CD4-positive, alpha-beta memory T cell (primary cell): ENCODE data around the gene USP54. TPM values are rescaled to one million over a fixed set of nuclear protein-coding genes. Genes with fewer than 3 reads are reported as not detected.
A peak's percentile ranks its signal among the peaks of the same experiment; 100 is the strongest.

Source experiments
- CTCF ChIA-PET: fragments of 350-600 bp; sonication (Branson Sonifier 250); formaldehyde crosslinking; loops from one replicate; lab custom pipeline; 2021; ENCODE audit warnings: inconsistent platforms; ENCODE audit not compliant: partially characterized antibody; lab: Charles Lee
- POLR2A ChIA-PET: fragments of 350-600 bp; sonication (Branson Sonifier 250); formaldehyde crosslinking; loops from one replicate; lab custom pipeline; 2021; ENCODE audit not compliant: partially characterized antibody; lab: Charles Lee
- DNase-seq, 5 donors: peaks; one replicate each; pipeline versions ENCODE4 v3.0.0 to v3.0.0-alpha.2; 2020 to 2022; ENCODE audit warnings: mixed read lengths in 1 of 5
- H3K27ac ChIP-seq: one replicate; pipeline ENCODE4 v1.7.0; 2013; ENCODE audit warnings: low read depth, low read length
- H3K27me3 ChIP-seq: 2 replicates; pipeline ENCODE4 v1.7.0; 2013; ENCODE audit warnings: mild to moderate bottlenecking, low read length, moderate library complexity; ENCODE audit not compliant: insufficient read depth
- H3K36me3 ChIP-seq: 2 replicates; pipeline ENCODE4 v1.7.0; 2013; ENCODE audit warnings: mild to moderate bottlenecking, low read length, moderate library complexity; ENCODE audit not compliant: insufficient read depth
- H3K4me1 ChIP-seq: 2 replicates; pipeline ENCODE4 v1.7.0; 2013; ENCODE audit warnings: mild to moderate bottlenecking, low read length, moderate library complexity; ENCODE audit not compliant: insufficient read depth
- H3K4me3 ChIP-seq, 2 donors: one replicate each; pipeline ENCODE4 v1.7.0; 2013; ENCODE audit warnings: low read length in 2 of 2, mild to moderate bottlenecking in 1 of 2
- H3K9me3 ChIP-seq, 2 donors: one replicate each; pipeline ENCODE4 v1.7.0; 2013; ENCODE audit warnings: low read length in 2 of 2, control low read depth in 1 of 2; ENCODE audit not compliant: control insufficient read depth in 1 of 2
- H3K27ac Mint-ChIP-seq, 7 donors: one replicate each; pipeline ENCODE4 v1.8.0; 2020 to 2021; ENCODE audit warnings: mixed read lengths in 7 of 7, mild to moderate bottlenecking in 6 of 7, inconsistent platforms in 3 of 7, moderate library complexity in 3 of 7
- H3K27me3 Mint-ChIP-seq, 2 donors: one replicate each; pipeline ENCODE4 v1.8.0; 2020 to 2021; ENCODE audit warnings: mixed read lengths in 2 of 2
- H3K36me3 Mint-ChIP-seq, 2 donors: one replicate each; pipeline ENCODE4 v1.8.0; 2020 to 2021; ENCODE audit warnings: mixed read lengths in 2 of 2, inconsistent platforms in 1 of 2, mild to moderate bottlenecking in 1 of 2
- H3K4me1 Mint-ChIP-seq, 4 donors: one replicate each; pipeline ENCODE4 v1.8.0; 2020 to 2021; ENCODE audit warnings: mixed read lengths in 4 of 4, mild to moderate bottlenecking in 1 of 4
- H3K4me3 Mint-ChIP-seq, 8 donors: one replicate each; pipeline ENCODE4 v1.8.0; 2020 to 2021; ENCODE audit warnings: mixed read lengths in 8 of 8, mild to moderate bottlenecking in 7 of 8, moderate library complexity in 6 of 8, inconsistent platforms in 3 of 8
- H3K9me3 Mint-ChIP-seq, 8 donors: one replicate each; pipeline ENCODE4 v1.8.0; 2020 to 2021; ENCODE audit warnings: mixed read lengths in 8 of 8, mild to moderate bottlenecking in 5 of 8, inconsistent platforms in 3 of 8, moderate library complexity in 1 of 8
- intact Hi-C: fragments of 100-400 bp; cut with micrococcal nuclease; formaldehyde crosslinking; loops from one replicate; pipeline ENCODE4 v1.15.1; 2023
- polyA plus RNA-seq, 2 donors: library from polyadenylated mRNA; unstranded; fragments of 300-500 nt; fragmentation: Illumina TruSeq; gene quantifications; one replicate each; pipeline ENCODE4 v1.2.3, GENCODE V29; 2021
- total RNA-seq, 2 experiments: library from RNA; stranded (reverse); gene quantifications; one replicate each; pipeline ENCODE4 v1.2.3, GENCODE V29; 2021

The USP54 gene
- total and polyA plus RNA-seq, 4 experiments from 2014 or later, result 0.04 to 7.6 (median 4.4) TPM

DNA sequence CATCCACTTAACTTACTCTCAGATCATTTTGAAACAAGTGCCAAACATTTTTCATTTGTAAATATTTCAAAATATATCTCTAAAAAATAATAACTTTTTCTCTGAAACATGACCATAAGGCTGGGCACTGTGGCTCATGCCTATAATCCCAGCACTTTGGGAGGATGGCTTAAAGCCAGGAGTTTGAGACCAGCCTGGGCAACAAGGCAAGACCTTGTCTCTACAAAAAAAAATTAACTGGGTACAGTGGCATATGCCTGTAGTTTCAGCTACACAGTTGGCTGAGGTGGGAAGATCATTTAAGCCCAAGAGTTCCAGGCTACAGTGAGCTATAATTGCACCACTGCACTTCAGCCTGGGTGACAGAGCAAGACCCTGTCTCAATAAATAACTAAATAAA is 36.4 kb downstream of the USP54 start:
- ChIA-PET CTCF (interaction anchor here (1.5 kb wide), 1 partner anchor 89 kb away, joined by 7 read pairs; no protein-coding TSS in a partner anchor), POLR2A (no interaction called here)
- Mint-ChIP-seq H3K36me3 (peaks cover 0 to 2% of the 10 kb centered on the region in 2 donors), H3K27ac (no peak overlapping the region), H3K27me3 (no peaks in the 10 kb centered on the region), H3K9me3 (no peaks in the 10 kb centered on the region), H3K4me3 (no peak overlapping the region), H3K4me1 (no peaks in the 10 kb centered on the region)
- intact Hi-C loops, result no loop called here
- Histone ChIP-seq H3K27me3 (no peaks in the 10 kb centered on the region), H3K9me3 (no peaks in the 10 kb centered on the region), H3K4me3 (no peak overlapping the region), H3K36me3 (no peaks in the 10 kb centered on the region), H3K27ac (no peak overlapping the region), H3K4me1 (no peaks in the 10 kb centered on the region)
- no peak for DNase-seq

- no peaks in the 10 kb centered on the region for H3K4me1 Mint-ChIP-seq
- H3K4me3 Mint-ChIP-seq, result no peak overlapping the region
- Histone ChIP-seq H3K27ac (no peak overlapping the region), H3K4me3 (no peak overlapping the region), H3K27me3 (no peaks in the 10 kb centered on the region), H3K4me1 (no peaks in the 10 kb centered on the region), H3K9me3 (no peaks in the 10 kb centered on the region), H3K36me3 (no peaks in the 10 kb centered on the region)
- H3K36me3 Mint-ChIP-seq, result peaks cover 0 to 2% of the 10 kb centered on the region in 2 donors
- H3K27ac Mint-ChIP-seq, result no peak overlapping the region
- H3K9me3 Mint-ChIP-seq, result no peaks in the 10 kb centered on the region
- intact Hi-C loops, result no loop called here
- ChIA-PET POLR2A (no interaction called here), CTCF (interaction anchor here (1.5 kb wide), 1 partner anchor 90 kb away, joined by 7 read pairs; no protein-coding TSS in a partner anchor)
- DNase-seq, result no peak
- no peaks in the 10 kb centered on the region for H3K27me3 Mint-ChIP-seq
Measured at GRCh38 chr10:73553761-73554160, 37.4 kb downstream of the USP54 start.

- POLR2A ChIA-PET, result no interaction called here
- no peaks in the 10 kb centered on the region for H3K4me1 Mint-ChIP-seq
- CTCF ChIA-PET, result interaction anchor here (1.5 kb wide), 1 partner anchor 91 kb away, joined by 7 read pairs; no protein-coding TSS in a partner anchor
- no peaks in the 10 kb centered on the region for H3K36me3 ChIP-seq
- no peak overlapping the region for H3K27ac ChIP-seq
- no peaks in the 10 kb centered on the region for H3K27me3 ChIP-seq
- H3K27ac Mint-ChIP-seq, result peak overlapping the region in 1 of 7 donors; percentile 33
- DNase-seq, result no peak
- H3K36me3 Mint-ChIP-seq, result peaks cover 0 to 2% of the 10 kb centered on the region in 2 donors
- no peaks in the 10 kb centered on the region for H3K4me1 ChIP-seq
- no peaks in the 10 kb centered on the region for H3K27me3 Mint-ChIP-seq
- H3K9me3 Mint-ChIP-seq, result no peaks in the 10 kb centered on the region
- no peak overlapping the region for H3K4me3 Mint-ChIP-seq
- intact Hi-C loops, result no loop called here
- H3K9me3 ChIP-seq, result no peaks in the 10 kb centered on the region
- no peak overlapping the region for H3K4me3 ChIP-seq
Measured at GRCh38 chr10:73552819-73553715, 38.1 kb downstream of the USP54 start.

- Mint-ChIP-seq H3K9me3 (no peaks in the 10 kb centered on the region), H3K36me3 (no peaks in the 10 kb centered on the region), H3K4me1 (no peaks in the 10 kb centered on the region), H3K27ac (no peak overlapping the region), H3K4me3 (no peak overlapping the region), H3K27me3 (no peaks in the 10 kb centered on the region)
- H3K4me1 ChIP-seq, result no peaks in the 10 kb centered on the region
- DNase-seq, result no peak
- H3K36me3 ChIP-seq, result no peaks in the 10 kb centered on the region
- H3K27ac ChIP-seq, result no peak overlapping the region
- H3K9me3 ChIP-seq, result no peaks in the 10 kb centered on the region
- CTCF ChIA-PET, result no interaction called here
- no peaks in the 10 kb centered on the region for H3K27me3 ChIP-seq
- intact Hi-C loops, result no loop called here
- H3K4me3 ChIP-seq, result no peak overlapping the region
- POLR2A ChIA-PET, result no interaction called here
Measured at GRCh38 chr10:73551515-73551914, 39.6 kb downstream of the USP54 start.

DNA sequence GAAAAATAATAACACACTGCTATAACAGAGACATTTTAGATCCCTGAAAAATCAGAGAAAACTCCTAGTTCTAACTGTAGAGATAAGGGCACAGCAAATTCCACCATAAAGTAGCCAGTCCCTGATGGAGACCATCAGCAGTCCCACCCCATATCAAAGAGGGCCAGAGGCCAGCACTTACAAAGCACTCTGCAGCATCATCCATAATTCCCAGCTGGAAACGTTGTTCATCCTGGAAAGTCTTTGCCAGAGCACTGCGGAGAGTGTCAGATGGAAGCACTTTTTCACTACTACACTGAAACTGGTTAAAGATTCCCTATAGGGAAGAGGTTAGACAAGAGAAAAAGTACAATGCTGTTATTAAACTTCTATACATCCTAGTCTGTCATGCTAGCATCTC is 45.8 kb downstream of the USP54 start:
- no peaks in the 10 kb centered on the region for H3K4me1 Mint-ChIP-seq
- no peak overlapping the region for H3K27ac Mint-ChIP-seq

DNA sequence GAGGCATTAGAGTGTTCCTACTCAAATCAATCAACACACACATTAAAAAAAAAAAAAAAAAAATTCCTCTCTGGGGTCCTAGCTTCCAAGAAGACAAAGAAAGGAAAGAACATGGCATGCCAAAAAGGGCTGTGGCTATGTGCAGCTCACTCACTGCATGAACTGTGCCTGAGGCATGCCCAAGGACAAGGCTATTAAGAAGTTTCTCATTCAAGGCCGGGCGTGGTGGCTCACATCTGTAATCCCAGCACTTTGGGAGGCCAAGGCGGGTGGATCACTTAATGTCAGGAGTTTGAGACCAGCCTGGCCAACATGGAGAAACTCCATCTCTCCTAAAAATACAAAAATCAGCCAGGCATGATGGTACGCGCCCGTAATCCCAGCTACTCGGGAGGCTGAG is 53.4 kb downstream of the USP54 start:
- peaks cover 12 to 25% (median 13%) of the 10 kb centered on the region in 4 donors for H3K4me1 Mint-ChIP-seq
- peaks cover 0 to 5% of the 10 kb centered on the region in 2 donors for H3K27me3 Mint-ChIP-seq
- Histone ChIP-seq H3K27ac (no peak overlapping the region), H3K4me3 (no peak overlapping the region), H3K36me3 (no peaks in the 10 kb centered on the region), H3K9me3 (no peaks in the 10 kb centered on the region), H3K4me1 (peaks cover 19% of the 10 kb centered on the region), H3K27me3 (no peaks in the 10 kb centered on the region)
- H3K36me3 Mint-ChIP-seq, result peaks cover 2 to 10% of the 10 kb centered on the region in 2 donors
- no peak overlapping the region for H3K27ac Mint-ChIP-seq
- intact Hi-C loops, result no loop called here
- no peak overlapping the region for H3K4me3 Mint-ChIP-seq
- no peak for DNase-seq
- POLR2A ChIA-PET, result interaction anchor here (0.6 kb wide), 1 partner anchor 8 kb away, joined by 3 read pairs; no protein-coding TSS in a partner anchor
- CTCF ChIA-PET, result interaction anchor here (2.3 to 13.1 kb wide), 2 partner anchors 9 to 108 kb away, joined by 13 to 312 read pairs; partner anchors contain the start of gene MYOZ1
- H3K9me3 Mint-ChIP-seq, result no peaks in the 10 kb centered on the region

More for the DNA sequence above, 45.8 kb downstream of the USP54 start:
- no peaks in the 10 kb centered on the region for H3K27me3 ChIP-seq
- no peaks in the 10 kb centered on the region for H3K36me3 ChIP-seq
- no peaks in the 10 kb centered on the region for H3K4me1 ChIP-seq
- H3K4me3 ChIP-seq, result no peak overlapping the region
- CTCF ChIA-PET, result no interaction called here
- intact Hi-C loops, result no loop called here
- POLR2A ChIA-PET, result no interaction called here
- Mint-ChIP-seq H3K27me3 (no peaks in the 10 kb centered on the region), H3K36me3 (peaks cover 0 to 2% of the 10 kb centered on the region in 2 donors), H3K4me3 (no peak overlapping the region), H3K9me3 (no peaks in the 10 kb centered on the region)
- H3K9me3 ChIP-seq, result no peaks in the 10 kb centered on the region
- no peak for DNase-seq
- no peak overlapping the region for H3K27ac ChIP-seq

- H3K4me3 Mint-ChIP-seq, result peak overlapping the region in 4 of 8 donors; percentile 41 to 63 (median 51)
- ChIA-PET POLR2A (interaction anchor here (0.6 to 1.3 kb wide), 2 partner anchors 9 to 106 kb away, joined by 3 to 4 read pairs; no protein-coding TSS in a partner anchor), CTCF (interaction anchor here (2.3 to 13.1 kb wide), 2 partner anchors 8 to 109 kb away, joined by 13 to 312 read pairs; partner anchors contain the start of gene MYOZ1)
- Histone ChIP-seq H3K4me3 (no peak overlapping the region), H3K27ac (no peak overlapping the region), H3K36me3 (no peaks in the 10 kb centered on the region), H3K27me3 (no peaks in the 10 kb centered on the region), H3K9me3 (no peaks in the 10 kb centered on the region), H3K4me1 (peaks cover 19% of the 10 kb centered on the region)
- peak overlapping the region in 1 of 7 donors; percentile 65 for H3K27ac Mint-ChIP-seq
- peaks cover 12 to 25% (median 13%) of the 10 kb centered on the region in 4 donors for H3K4me1 Mint-ChIP-seq
- no peaks in the 10 kb centered on the region for H3K9me3 Mint-ChIP-seq
- peaks cover 0 to 5% of the 10 kb centered on the region in 2 donors for H3K27me3 Mint-ChIP-seq
- DNase-seq, result peak in 3 of 5 donors; percentile 8 to 26 (median 11)
- H3K36me3 Mint-ChIP-seq, result peaks cover 2 to 10% of the 10 kb centered on the region in 2 donors
- intact Hi-C loops, result no loop called here
Measured at GRCh38 chr10:73537288-73537687, 53.9 kb downstream of the USP54 start.
